ENCODE measurements around the gene GPSM1. TPM values are rescaled to one million over a fixed set of nuclear protein-coding genes. Genes with fewer than 3 reads are reported as not detected.

Gene GPSM1
- total RNA-seq, 6 experiments from 2014 or later = 1.3 to 4.8 (median 4.1) TPM

DNA sequence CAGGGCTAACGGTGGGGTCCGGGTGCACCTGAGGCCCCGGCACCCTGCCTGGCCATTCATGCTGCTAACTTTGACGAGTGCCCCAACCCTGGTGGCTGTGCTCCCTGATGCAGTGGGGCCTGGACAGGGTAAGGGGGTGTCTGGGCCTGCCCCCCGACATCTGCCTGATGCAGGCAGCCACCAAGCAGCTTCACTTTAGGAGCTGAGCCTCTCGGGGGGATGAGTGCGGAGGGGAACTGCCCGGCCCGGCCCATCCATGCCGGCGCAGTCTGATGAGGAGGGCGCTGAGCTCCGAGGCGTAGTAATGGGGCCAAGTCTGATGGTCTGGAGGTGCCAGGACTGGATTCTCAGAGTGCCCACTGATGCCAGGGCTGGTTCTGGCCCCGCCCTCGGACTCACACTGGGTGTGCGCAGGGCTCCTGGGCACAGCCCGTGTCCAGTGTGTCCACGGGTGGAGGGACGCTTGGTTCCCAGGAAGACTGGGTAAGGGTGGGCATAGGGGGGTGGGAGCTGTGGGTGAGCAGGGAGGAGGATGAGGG is 19.7 kb downstream of the GPSM1 start:
- no peaks in the 10 kb centered on the region for H3K36me3 ChIP-seq
- H3K4me1 ChIP-seq = no peaks in the 10 kb centered on the region
- H3K4me3 ChIP-seq = no peak overlapping the region
- DNase-seq (no peak), ATAC-seq (no peak)
- no peak overlapping the region for H3K27ac ChIP-seq
- intact Hi-C loops (cut with DNase I) = loop anchor here in 1 of 2 donors (10.0 kb wide), 1 partner anchor 298 kb away; no protein-coding TSS in a partner anchor
- WGBS (ENCODE audit: insufficient coverage, low coverage, low lambda C conversion rate, missing lambda C conversion rate) = no CpG with 5 or more reads among the region's 20 CpGs
- H3K27me3 ChIP-seq = no peaks in the 10 kb centered on the region
- TF ChIP-seq, protein P1, sequence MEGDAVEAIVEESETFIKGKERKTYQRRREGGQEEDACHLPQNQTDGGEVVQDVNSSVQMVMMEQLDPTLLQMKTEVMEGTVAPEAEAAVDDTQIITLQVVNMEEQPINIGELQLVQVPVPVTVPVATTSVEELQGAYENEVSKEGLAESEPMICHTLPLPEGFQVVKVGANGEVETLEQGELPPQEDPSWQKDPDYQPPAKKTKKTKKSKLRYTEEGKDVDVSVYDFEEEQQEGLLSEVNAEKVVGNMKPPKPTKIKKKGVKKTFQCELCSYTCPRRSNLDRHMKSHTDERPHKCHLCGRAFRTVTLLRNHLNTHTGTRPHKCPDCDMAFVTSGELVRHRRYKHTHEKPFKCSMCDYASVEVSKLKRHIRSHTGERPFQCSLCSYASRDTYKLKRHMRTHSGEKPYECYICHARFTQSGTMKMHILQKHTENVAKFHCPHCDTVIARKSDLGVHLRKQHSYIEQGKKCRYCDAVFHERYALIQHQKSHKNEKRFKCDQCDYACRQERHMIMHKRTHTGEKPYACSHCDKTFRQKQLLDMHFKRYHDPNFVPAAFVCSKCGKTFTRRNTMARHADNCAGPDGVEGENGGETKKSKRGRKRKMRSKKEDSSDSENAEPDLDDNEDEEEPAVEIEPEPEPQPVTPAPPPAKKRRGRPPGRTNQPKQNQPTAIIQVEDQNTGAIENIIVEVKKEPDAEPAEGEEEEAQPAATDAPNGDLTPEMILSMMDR (IDR thresholded peaks at IDR 0.05) = no peak
- TF ChIP-seq POLR2A (IDR thresholded peaks at IDR 0.05) = no peak
- no peaks in the 10 kb centered on the region for H3K9me3 ChIP-seq

DNA sequence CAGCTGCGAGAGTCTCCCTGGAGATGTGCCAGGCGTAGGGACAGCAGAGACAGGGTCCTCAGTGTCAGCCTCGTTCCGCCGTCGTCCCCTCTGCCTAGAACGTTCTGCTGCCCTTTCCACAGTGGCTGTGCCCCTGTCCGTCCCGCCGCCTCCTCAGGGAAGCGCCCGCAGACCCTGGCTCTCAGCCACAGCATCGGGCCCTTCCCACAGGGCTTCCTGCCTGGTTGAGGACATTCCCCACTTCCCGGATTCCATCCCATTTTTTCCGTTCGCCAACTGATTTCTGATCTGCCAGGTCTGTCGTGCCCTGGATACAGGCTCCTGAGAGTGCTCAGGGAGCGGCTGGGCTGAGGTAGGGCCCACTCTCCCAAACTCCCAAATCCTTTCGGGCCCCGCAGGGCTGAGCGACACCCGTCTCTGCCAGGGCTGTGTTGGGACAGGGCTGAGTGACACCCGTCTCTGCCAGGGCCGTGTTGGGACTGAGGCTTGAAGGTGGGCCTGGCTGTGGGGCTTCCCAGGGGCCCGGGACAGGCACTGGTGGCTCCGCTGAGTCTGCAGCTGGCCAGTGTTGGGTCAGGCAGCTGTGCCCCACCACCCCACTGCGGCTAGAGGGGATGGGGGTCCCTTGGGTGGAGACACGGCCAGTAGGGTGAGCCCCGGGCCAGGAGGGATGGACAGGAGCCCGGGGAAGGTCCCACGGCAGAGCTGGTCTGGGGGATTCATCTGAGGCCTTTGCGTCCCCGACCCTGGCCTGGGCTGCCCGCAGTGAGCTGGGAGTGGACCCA is 20.3 kb downstream of the GPSM1 start:
- no peaks in the 10 kb centered on the region for H3K9me3 ChIP-seq
- H3K4me3 ChIP-seq = no peak overlapping the region
- TF ChIP-seq POLR2A (IDR thresholded peaks at IDR 0.05) = no peak
- TF ChIP-seq, protein P1 (IDR thresholded peaks at IDR 0.05) = no peak
- ATAC-seq (no peak), DNase-seq (no peak)
- H3K27me3 ChIP-seq = no peaks in the 10 kb centered on the region
- intact Hi-C loops (cut with DNase I) = loop anchor here in 1 of 2 donors (10.0 kb wide), 1 partner anchor 297 kb away; no protein-coding TSS in a partner anchor
- no peak overlapping the region for H3K27ac ChIP-seq
- H3K36me3 ChIP-seq = no peaks in the 10 kb centered on the region
- WGBS (ENCODE audit: insufficient coverage, low coverage, low lambda C conversion rate, missing lambda C conversion rate) = 71% methylated on average over 7 of the region's 34 CpGs
- H3K4me1 ChIP-seq = no peaks in the 10 kb centered on the region

DNA sequence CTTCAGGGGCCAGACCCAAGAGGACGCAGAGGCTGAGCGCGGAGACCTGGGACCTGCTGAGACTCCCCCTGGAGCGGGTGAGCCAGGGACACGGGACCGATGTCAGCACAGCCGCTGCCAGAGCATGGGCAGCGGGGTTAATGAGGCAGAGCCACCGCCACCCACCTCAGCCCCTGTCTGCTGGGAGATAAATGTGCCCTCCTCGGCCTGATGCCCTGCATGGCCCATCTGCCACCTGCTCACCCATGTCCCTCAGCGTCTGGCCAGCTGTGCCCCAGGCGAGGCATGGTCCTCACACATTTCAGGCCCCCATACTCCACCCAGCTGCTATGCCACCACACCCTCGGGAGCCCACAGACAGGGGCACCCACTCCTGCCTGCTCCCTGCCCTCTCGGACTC is 21.4 kb downstream of the GPSM1 start:
- no CpG with 5 or more reads among the region's 14 CpGs for WGBS (ENCODE audit: insufficient coverage, low coverage, low lambda C conversion rate, missing lambda C conversion rate)
- Histone ChIP-seq H3K4me1 (no peaks in the 10 kb centered on the region), H3K27ac (no peak overlapping the region), H3K4me3 (no peak overlapping the region), H3K9me3 (no peaks in the 10 kb centered on the region), H3K36me3 (no peaks in the 10 kb centered on the region), H3K27me3 (no peaks in the 10 kb centered on the region)
- ATAC-seq = no peak
- TF ChIP-seq, protein P1 (IDR thresholded peaks at IDR 0.05) = no peak
- no peak for TF ChIP-seq POLR2A (IDR thresholded peaks at IDR 0.05)
- intact Hi-C loops (cut with DNase I) = loop anchor here in 1 of 2 donors (10.0 kb wide), 1 partner anchor 296 kb away; no protein-coding TSS in a partner anchor
- DNase-seq = no peak

DNA sequence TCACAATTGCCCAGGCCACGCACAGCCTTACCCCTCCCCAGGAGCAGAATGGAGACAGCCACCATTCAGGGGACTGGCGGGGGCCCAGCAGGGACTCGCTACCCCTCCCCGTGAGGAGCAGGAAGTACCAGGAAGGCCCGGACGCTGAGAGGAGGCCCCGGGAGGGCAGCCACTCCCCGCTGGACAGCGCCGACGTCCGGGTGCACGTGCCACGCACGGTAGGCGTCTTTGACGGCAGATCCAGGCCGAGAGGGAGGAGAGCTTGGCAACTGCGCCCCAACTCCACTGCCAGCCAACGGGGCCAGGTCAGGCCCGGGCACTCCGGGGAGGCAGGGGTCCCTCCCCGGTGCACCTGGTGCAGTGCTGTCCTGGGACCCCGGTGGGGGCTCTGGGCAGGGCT is 22.2 kb downstream of the GPSM1 start:
- WGBS (ENCODE audit: insufficient coverage, low coverage, low lambda C conversion rate, missing lambda C conversion rate) = no CpG with 5 or more reads among the region's 24 CpGs
- intact Hi-C loops (cut with DNase I) = loop anchor here in 1 of 2 donors (10.0 kb wide), 1 partner anchor 295 kb away; no protein-coding TSS in a partner anchor
- Histone ChIP-seq H3K4me3 (no peak overlapping the region), H3K4me1 (no peaks in the 10 kb centered on the region), H3K27ac (no peak overlapping the region), H3K27me3 (no peaks in the 10 kb centered on the region), H3K36me3 (no peaks in the 10 kb centered on the region), H3K9me3 (no peaks in the 10 kb centered on the region)
- DNase-seq (no peak), ATAC-seq (no peak)
- TF ChIP-seq, protein P1 (IDR thresholded peaks at IDR 0.05) = no peak
- TF ChIP-seq POLR2A (IDR thresholded peaks at IDR 0.05) = no peak
